Measurements from ENCODE around the gene PRR16.

DNA sequence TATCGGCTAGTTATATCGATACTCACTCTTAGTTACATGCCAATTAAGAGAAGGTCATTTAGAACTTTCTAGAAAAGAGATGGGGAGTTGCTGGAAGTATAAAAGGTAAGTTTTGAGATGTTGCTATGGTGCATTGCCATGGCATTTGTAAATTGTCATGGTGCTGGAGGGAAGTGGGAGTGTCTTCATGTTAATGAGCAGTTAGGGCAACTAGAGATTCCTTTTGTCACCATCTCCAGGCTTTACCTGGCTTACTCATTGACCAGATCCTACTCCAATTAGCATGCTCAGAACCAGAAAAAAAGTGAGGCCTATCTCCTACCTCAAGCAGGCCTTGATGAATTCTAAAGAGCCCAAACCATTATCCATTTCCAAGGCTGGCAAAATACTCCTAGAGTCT is 82.8 kb downstream of the PRR16 start:
- TF ChIP-seq, protein P1, sequence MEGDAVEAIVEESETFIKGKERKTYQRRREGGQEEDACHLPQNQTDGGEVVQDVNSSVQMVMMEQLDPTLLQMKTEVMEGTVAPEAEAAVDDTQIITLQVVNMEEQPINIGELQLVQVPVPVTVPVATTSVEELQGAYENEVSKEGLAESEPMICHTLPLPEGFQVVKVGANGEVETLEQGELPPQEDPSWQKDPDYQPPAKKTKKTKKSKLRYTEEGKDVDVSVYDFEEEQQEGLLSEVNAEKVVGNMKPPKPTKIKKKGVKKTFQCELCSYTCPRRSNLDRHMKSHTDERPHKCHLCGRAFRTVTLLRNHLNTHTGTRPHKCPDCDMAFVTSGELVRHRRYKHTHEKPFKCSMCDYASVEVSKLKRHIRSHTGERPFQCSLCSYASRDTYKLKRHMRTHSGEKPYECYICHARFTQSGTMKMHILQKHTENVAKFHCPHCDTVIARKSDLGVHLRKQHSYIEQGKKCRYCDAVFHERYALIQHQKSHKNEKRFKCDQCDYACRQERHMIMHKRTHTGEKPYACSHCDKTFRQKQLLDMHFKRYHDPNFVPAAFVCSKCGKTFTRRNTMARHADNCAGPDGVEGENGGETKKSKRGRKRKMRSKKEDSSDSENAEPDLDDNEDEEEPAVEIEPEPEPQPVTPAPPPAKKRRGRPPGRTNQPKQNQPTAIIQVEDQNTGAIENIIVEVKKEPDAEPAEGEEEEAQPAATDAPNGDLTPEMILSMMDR (IDR thresholded peaks at IDR 0.05): no peak
- no peak for TF ChIP-seq POLR2AphosphoS5 (IDR thresholded peaks at IDR 0.05; ENCODE audit: insufficient read depth in 1 of 2, low read depth in 1 of 2)
